D721Med (cell line): Measurements from ENCODE around the gene TMEM271.
"Not testable (repeated sequence)": the region's sequence is repeated elsewhere in the genome, so short reads cannot be mapped to it uniquely, and the experiment has no call there.

ENCODE experiments used
- DNase-seq: peaks from one replicate; pipeline ENCODE4 v3.0.0; 2011; ENCODE audit warnings: low spot score; ENCODE audit not compliant: insufficient read length
- FAIRE-seq: peaks from 2 replicates; lab custom pipeline; 2011; peaks lifted over from hg19 to GRCh38; lab: Jason Lieb, UNC
- CTCF ChIP-seq: IDR thresholded peaks from 2 replicates; pipeline ENCODE4 v1.5.1; 2012; ENCODE audit warnings: mild to moderate bottlenecking, control low read depth; ENCODE audit not compliant: insufficient read depth; ENCODE audit errors: missing control alignments

TMEM271 gene

GRCh38 chr4:600166-600565, 24.1 kb upstream of the TMEM271 start:
- no peak for FAIRE-seq
- no peak for DNase-seq
- TF ChIP-seq CTCF, result no peak

- DNase-seq, result no peak
- TF ChIP-seq CTCF, result no peak
- FAIRE-seq, result no peak
Measured at GRCh38 chr4:598925-599324, 22.8 kb upstream of the TMEM271 start.

- FAIRE-seq (no peak), DNase-seq (no peak)
- TF ChIP-seq CTCF, result no peak
Measured at GRCh38 chr4:592825-593520, 16.9 kb upstream of the TMEM271 start.

GRCh38 chr4:592178-592577, 16.1 kb upstream of the TMEM271 start:
- FAIRE-seq, DNase-seq: not testable (repeated sequence)

- no peak for TF ChIP-seq CTCF
- DNase-seq, result no peak
- no peak for FAIRE-seq
Measured at GRCh38 chr4:590313-590841, 14.3 kb upstream of the TMEM271 start.

- no peak for TF ChIP-seq CTCF
- DNase-seq (no peak), FAIRE-seq (no peak)
Measured at GRCh38 chr4:589219-589963, 13.3 kb upstream of the TMEM271 start.

GRCh38 chr4:588351-588849, 12.3 kb upstream of the TMEM271 start:
- FAIRE-seq (no peak), DNase-seq (no peak)
- TF ChIP-seq CTCF, result no peak
